ACC112 (cell line): ENCODE measurements around the gene IQCN.

Experiments used
- H2AFZ ChIP-seq: fragments of 200-600 bp; sonication (generic); one replicate; pipeline ENCODE4 v1.6.0; 2017; ENCODE audit warnings: antibody characterized with exemption, low read length; ENCODE audit not compliant: unreplicated experiment
- H3K27ac ChIP-seq: fragments of 200-600 bp; sonication (generic); 2 replicates; pipeline ENCODE4 v1.5.1; 2014; ENCODE audit warnings: low read depth, mild to moderate bottlenecking, antibody characterized with exemption, low read length, moderate library complexity
- H3K27me3 ChIP-seq: fragments of 200-600 bp; sonication (generic); 2 replicates; pipeline ENCODE4 v1.6.1; 2014; ENCODE audit warnings: mild to moderate bottlenecking, antibody characterized with exemption, low read length, moderate library complexity, mixed read lengths; ENCODE audit not compliant: insufficient read depth
- H3K36me3 ChIP-seq: fragments of 200-600 bp; sonication (generic); 2 replicates; pipeline ENCODE4 v1.6.1; 2016; ENCODE audit warnings: mild to moderate bottlenecking, antibody characterized with exemption, low read length, moderate library complexity, mixed read lengths; ENCODE audit not compliant: insufficient read depth
- H3K4me1 ChIP-seq: fragments of 200-600 bp; sonication (generic); one replicate; pipeline ENCODE4 v1.6.1; 2016; ENCODE audit warnings: low read length, mixed read lengths; ENCODE audit not compliant: insufficient read depth, unreplicated experiment, control insufficient read depth
- H3K4me3 ChIP-seq: fragments of 200-600 bp; sonication (generic); 2 replicates; pipeline ENCODE4 v1.5.1; 2014; ENCODE audit warnings: mild to moderate bottlenecking, low read depth, low read length
- H3K79me2 ChIP-seq: fragments of 200-600 bp; sonication (generic); one replicate; pipeline ENCODE4 v1.6.0; 2016; ENCODE audit warnings: low read length; ENCODE audit not compliant: control insufficient read depth, unreplicated experiment, insufficient read depth

IQCN gene

GRCh38 chr19:18284712-18285360, 10.6 kb upstream of the IQCN start:
- Histone ChIP-seq H3K27ac (no peak overlapping the region), H3K36me3 (no peaks in the 10 kb centered on the region), H3K4me3 (no peak overlapping the region), H2AFZ (no peak overlapping the region), H3K4me1 (peaks cover 10% of the 10 kb centered on the region), H3K79me2 (peaks cover 11% of the 10 kb centered on the region), H3K27me3 (no peaks in the 10 kb centered on the region)

- Histone ChIP-seq H3K79me2 (peaks cover 20% of the 10 kb centered on the region), H2AFZ (no peak overlapping the region), H3K36me3 (peaks cover 5% of the 10 kb centered on the region; the same call in 1 of the 2 replicates), H3K27ac (no peak overlapping the region), H3K4me1 (peaks cover 18% of the 10 kb centered on the region), H3K27me3 (no peaks in the 10 kb centered on the region), H3K4me3 (no peak overlapping the region)
Observed at GRCh38 chr19:18283338-18283737, 9.1 kb upstream of the IQCN start.

GRCh38 chr19:18282788-18283141, 8.5 kb upstream of the IQCN start:
- Histone ChIP-seq H3K27me3 (no peaks in the 10 kb centered on the region), H3K36me3 (peaks cover 5% of the 10 kb centered on the region; the same call in 1 of the 2 replicates), H3K4me1 (peaks cover 18% of the 10 kb centered on the region), H2AFZ (no peak overlapping the region), H3K4me3 (peak overlapping the region; percentile 76), H3K27ac (peak overlapping the region; percentile 100), H3K79me2 (peaks cover 24% of the 10 kb centered on the region)

DNA sequence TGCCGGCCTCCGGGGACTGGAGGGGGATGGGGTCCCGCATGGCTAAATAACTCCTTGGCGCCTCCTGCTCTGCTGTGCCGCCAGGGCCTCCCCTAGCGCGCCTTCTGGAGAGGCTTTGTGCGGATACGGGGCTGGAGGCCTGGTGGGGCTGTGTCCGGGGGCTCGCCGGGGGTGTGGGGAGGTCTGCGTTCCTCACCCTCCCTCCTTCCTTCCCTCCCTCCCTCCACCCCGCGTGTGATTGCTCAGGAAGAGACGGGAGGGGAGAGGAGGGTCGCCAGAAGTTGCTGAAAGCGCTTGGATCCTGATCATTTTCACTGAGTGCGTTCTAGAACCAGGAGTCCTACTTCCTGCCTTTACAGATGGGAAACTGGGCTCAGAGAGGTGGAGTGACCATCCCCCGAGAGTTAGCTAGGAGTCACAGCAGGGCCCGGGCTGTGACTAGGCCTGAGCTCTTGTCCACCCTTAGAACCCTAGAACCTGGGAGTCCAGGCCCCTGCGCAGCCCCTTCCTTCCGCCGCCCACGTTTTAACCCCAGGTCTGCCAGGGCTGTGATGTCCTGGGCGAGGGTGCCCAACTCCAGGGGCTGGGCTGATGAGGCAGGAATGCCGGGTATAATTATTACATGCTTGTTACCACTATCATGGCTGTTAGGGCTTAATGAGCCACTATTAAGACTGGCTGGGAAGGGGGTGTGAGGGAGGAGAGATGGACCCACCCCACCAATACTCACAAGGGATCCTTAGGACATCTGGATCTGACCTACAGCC, 8.0 kb upstream of the IQCN start:
- Histone ChIP-seq H3K27ac (peak overlapping the region; percentile 100), H3K79me2 (peaks cover 24% of the 10 kb centered on the region), H2AFZ (peak overlapping the region; percentile 50), H3K36me3 (peaks cover 5% of the 10 kb centered on the region; the same call in 1 of the 2 replicates), H3K4me3 (peak overlapping the region; percentile 76), H3K27me3 (no peaks in the 10 kb centered on the region), H3K4me1 (peaks cover 18% of the 10 kb centered on the region)

DNA sequence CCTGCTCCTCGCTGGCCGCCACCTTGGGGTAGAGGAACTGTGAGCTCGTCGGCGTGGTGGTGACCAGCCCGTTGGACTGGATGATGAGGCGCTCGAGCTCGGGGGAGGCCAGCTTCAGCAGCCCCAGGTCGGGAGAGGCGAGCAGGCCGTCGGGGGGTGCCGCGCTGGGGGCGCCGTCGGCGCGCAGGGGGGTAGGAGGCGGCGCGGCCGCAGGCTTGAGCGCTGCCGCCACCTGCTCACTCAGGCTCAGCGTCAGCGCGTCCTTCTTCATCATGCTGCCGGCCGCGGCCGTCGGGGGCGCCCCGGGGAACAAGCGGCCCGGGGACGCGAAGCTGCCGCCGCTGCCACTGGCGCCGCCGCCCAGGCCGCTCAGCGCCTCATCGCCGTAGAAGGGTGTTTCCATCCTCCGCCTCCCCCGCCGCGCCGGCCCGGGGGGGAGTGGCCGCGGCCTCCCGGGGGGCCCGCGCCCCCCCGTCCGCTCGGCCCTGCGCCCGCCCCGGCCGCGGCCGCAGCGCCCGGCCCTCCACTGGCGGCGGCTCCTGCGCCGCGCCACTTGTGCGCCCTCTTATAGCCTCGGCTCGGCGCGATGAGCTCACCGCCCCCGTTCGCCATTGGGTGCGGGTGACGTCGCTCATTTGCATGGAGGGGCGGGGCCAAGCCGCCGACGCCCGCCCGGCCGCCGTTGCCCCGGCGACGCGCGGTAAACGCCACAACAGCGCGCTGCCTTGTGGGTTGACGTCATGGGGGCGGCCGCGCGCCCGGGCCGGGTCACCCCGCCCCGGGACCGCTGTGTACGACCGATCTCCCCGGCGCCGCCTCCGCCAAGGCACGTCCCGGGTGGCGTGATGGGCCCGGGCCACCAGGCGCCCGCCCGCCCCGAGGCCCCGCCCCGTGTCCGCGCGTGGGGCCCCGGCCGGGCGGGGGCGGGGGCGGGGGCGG, 7.1 kb upstream of the IQCN start, which contains the start of gene JUND:
Gene JUND, minus strand, starts transcription at position 541 of the 939 bp plus-strand sequence. Its CDS starts 138 bp downstream, at position 403.
- H3K4me1 ChIP-seq: peaks cover 18% of the 10 kb centered on the region
- H2AFZ ChIP-seq: peak within 1 kb of the TSS; percentile 50
- peaks cover 24% of the 10 kb centered on the region for H3K79me2 ChIP-seq
- H3K36me3 ChIP-seq: peaks cover 5% of the 10 kb centered on the region; the same call in 1 of the 2 replicates
- peak within 1 kb of the TSS; percentile 99 for H3K4me3 ChIP-seq
- H3K27ac ChIP-seq: peak within 1 kb of the TSS; percentile 100
- H3K27me3 ChIP-seq: no peaks in the 10 kb centered on the region

DNA sequence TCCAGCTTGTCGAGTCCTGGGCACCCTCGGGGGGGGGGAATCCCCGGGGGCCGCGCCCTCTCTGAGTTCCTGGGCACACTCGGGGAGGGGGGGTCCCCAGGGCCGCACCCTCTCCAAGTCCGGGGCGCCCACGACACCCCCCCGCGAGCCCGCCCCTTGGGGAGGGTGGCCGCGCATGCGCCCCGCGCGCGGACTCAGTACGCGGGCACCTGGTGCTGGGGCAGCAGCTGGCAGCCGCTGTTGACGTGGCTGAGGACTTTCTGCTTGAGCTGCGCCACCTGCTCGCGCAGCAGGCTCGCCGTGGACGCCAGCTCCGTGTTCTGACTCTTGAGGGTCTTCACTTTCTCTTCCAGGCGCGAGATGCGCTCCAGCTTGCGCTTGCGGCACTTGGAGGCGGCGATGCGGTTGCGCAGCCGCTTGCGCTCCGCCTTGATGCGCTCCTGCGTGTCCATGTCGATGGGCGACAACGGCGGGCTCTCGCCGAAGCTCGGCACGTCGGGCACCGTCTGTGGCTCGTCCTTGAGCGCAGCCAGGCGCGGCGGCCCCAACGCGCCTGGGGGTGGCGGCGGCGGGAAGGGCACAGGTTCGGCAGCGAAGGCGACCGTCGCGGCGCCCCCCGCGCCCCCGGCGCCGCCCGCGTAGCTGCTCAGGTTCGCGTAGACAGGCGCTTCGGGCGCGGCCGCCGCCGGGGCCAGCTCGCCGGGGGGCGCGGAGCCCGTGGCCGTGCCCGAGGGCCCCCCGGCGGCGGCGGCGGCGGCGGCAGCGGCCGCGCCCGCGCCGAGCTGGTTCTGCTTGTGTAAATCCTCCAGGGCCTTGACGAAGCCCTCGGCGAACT, 6.2 kb upstream of the IQCN start:
- peaks cover 21% of the 10 kb centered on the region for H3K4me1 ChIP-seq
- no peak overlapping the region for H2AFZ ChIP-seq
- peak overlapping the region; percentile 99 for H3K4me3 ChIP-seq
- peak overlapping the region; percentile 96 for H3K27ac ChIP-seq
- H3K79me2 ChIP-seq: peaks cover 24% of the 10 kb centered on the region
- H3K27me3 ChIP-seq: no peaks in the 10 kb centered on the region
- peaks cover 5% of the 10 kb centered on the region; the same call in 1 of the 2 replicates for H3K36me3 ChIP-seq

- Histone ChIP-seq H3K4me1 (peaks cover 29% of the 10 kb centered on the region), H3K79me2 (peaks cover 24% of the 10 kb centered on the region), H3K27me3 (no peaks in the 10 kb centered on the region), H3K4me3 (peak overlapping the region; percentile 99), H3K27ac (peak overlapping the region; percentile 96), H2AFZ (no peak overlapping the region), H3K36me3 (peaks cover 5% of the 10 kb centered on the region; the same call in 1 of the 2 replicates)
Observed at GRCh38 chr19:18279516-18280246, 5.4 kb upstream of the IQCN start.

GRCh38 chr19:18279266-18279515, 4.9 kb upstream of the IQCN start:
- Histone ChIP-seq H3K4me1 (peaks cover 34% of the 10 kb centered on the region), H3K79me2 (peaks cover 24% of the 10 kb centered on the region), H3K4me3 (peak overlapping the region; percentile 99), H3K36me3 (peaks cover 5% of the 10 kb centered on the region; the same call in 1 of the 2 replicates), H3K27me3 (no peaks in the 10 kb centered on the region), H3K27ac (peak overlapping the region; percentile 96), H2AFZ (no peak overlapping the region)

GRCh38 chr19:18278521-18279265, 4.4 kb upstream of the IQCN start:
- H3K4me3 ChIP-seq: peak overlapping the region; percentile 99
- H3K4me1 ChIP-seq: peaks cover 35% of the 10 kb centered on the region
- peak overlapping the region; percentile 96 for H3K27ac ChIP-seq
- H3K36me3 ChIP-seq: peaks cover 5% of the 10 kb centered on the region; the same call in 1 of the 2 replicates
- H2AFZ ChIP-seq: no peak overlapping the region
- H3K79me2 ChIP-seq: peaks cover 24% of the 10 kb centered on the region
- no peaks in the 10 kb centered on the region for H3K27me3 ChIP-seq
